GM21528 (cell line): Measurements from ENCODE around the gene IL31.

Source experiments
- ATAC-seq: cut with Tn5 transposase; IDR thresholded peaks from one replicate; pipeline ENCODE4 v1.9.1; 2021; ENCODE audit warnings: mild to moderate bottlenecking, moderate library complexity; ENCODE audit not compliant: unreplicated experiment, low FRiP score

Gene IL31

DNA sequence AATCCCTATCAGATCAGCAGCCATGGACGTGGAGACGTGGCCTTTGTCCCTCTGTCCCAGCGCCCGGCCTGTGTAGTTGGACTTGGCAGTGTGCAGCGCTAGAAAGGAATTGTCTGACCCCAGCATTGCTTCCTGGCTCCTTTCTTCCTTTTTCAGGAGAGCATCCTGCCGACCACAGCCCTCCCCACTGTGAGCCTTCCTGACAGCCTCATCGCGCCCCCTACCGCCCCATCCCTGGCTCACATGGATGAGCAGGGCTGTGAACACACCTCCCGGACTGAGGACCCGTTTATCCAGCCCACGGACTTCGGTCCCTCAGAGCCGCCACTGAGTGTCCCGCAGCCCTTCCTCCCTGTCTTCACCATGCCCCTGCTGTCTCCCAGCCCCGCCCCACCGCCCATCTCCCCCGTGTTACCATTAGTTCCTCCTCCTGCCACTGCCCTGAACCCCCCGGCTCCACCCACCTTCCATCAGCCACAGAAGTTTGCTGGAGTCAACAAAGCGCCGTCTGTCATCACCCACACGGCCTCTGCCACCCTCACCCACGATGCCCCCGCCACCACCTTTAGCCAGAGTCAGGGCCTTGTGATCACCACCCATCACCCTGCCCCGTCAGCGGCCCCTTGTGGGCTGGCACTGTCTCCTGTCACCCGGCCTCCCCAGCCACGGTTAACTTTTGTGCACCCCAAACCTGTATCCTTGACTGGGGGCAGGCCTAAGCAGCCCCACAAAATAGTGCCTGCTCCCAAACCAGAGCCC is 40.6 kb downstream of the IL31 start:
- no peak for ATAC-seq

DNA sequence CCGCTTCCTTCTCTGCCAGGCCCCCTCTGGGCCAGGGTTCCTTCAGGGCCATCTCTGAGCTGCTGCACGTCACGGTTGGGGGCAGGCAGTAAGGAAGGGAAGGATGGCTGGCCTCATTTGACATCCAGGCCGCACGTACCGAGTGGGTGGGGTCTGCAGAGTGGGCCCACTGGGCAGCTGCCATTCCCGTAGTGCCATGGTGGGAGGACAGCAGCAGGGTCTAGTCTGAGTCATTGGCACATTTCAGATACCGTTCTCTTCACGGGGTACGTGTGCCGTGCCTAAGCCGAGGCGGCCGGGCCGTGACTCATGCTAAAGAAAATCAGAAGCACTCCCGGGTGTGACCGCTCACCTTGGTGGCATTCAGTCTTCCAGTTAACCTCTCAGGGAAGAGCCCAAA is 43.9 kb downstream of the IL31 start:
- ATAC-seq = no peak

DNA sequence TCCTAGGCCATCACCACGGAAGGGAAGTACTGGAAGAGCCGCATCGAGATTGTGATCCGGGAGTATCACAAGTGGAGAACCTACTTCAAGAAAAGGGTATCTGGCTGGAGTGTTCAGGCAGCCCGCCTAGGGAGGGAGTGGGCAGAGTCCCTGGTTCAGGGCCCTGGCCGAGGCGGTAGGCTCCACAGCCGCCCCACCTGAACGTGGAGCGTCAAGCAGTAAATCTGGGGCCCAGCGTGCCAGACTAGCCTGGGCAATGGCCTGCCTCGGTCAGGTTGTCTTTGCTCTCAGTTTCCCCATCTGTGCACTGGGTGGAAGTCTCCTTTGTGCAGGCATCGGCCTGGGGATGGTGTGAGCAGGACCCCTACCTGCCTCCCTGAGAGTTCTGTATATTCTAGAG is 44.9 kb downstream of the IL31 start:
- no peak for ATAC-seq

DNA sequence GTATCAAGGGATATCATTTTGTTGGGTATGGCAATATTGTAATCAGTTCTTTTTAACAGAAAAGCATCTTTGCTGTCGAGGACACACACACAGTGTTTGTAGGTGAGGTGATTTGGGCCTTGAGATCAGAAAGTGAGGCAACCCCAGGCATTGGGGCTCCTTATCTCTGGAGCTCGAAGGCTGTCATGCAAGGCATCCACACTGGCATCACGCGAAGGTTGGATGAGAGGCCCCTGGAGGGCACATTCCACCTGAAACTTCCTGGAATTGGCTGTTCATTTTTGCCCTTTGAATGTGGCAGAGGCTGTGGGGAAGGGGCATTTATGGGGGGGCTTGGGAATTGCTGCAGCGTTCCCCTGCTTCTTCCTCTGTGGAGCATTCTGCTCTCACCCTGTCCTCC is 45.5 kb downstream of the IL31 start:
- no peak for ATAC-seq

GRCh38 chr12:122127839-122128238 is 46.2 kb downstream of the IL31 start:
- no peak for ATAC-seq

DNA sequence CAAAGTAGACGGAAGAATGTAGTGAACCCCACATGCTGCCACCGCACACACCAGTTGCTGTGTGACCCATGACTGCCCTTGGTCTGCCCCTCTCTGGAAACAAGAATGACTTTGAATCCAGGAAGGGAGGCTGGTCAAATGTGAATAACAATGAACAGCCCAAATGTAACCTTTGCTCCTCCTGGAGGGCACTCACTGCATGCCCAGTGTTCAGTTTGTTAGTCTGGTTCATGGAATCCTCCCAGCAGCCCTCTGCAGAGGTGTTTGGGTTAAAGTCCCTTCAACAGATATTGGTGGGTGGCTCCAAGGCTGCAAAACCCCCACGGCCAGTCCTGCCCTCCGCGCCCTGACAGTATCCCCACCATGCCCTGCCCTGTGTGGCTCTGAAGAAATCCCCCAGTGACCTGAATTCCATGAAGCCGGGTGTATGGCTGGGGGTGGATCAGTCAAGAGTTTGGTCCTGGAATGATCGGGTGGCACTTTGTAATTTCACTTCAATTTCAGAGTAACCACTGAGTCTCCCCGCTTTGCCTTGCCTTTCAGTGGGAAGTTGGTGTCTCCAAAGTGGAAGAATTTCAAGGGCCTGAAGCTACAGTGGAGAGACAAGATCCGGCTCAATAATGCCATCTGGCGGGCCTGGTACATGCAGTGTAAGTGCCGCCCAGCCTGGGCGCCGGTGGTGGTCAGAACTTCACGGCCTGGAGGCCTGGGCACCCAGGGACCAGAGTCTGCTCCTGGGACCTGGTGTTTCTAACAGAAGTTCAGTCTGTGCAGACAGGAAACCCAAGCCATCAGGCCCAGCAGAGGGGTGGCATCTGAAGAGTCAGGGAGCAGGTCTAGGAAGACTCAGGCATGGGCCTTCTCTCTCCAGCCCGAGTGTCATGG is 47.1 kb downstream of the IL31 start:
- no peak for ATAC-seq

GRCh38 chr12:122126342-122126635 is 47.7 kb downstream of the IL31 start:
- no peak for ATAC-seq

GRCh38 chr12:122125452-122126341 is 48.3 kb downstream of the IL31 start:
- ATAC-seq = no peak

- ATAC-seq = no peak
Measured at GRCh38 chr12:122124370-122124769, 49.7 kb downstream of the IL31 start.

DNA sequence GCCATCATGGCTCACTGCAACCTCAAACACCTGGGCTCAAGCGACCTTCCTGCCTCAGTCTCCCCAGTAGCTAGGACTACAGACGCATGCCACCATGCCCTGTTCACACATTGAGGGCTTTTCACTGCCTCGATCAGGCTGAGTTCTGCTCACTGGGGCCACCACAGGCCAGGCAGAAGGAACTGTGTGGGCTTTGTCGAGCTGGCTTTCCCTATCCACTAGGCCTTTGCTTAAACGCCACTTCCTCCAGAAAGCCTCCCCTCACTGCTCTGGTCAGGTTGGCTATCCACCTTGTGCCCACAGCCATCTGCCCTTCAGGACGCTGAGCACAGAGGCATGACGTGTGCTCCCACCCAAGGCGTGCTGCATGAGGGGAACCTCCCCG is 50.3 kb downstream of the IL31 start:
- no peak for ATAC-seq

DNA sequence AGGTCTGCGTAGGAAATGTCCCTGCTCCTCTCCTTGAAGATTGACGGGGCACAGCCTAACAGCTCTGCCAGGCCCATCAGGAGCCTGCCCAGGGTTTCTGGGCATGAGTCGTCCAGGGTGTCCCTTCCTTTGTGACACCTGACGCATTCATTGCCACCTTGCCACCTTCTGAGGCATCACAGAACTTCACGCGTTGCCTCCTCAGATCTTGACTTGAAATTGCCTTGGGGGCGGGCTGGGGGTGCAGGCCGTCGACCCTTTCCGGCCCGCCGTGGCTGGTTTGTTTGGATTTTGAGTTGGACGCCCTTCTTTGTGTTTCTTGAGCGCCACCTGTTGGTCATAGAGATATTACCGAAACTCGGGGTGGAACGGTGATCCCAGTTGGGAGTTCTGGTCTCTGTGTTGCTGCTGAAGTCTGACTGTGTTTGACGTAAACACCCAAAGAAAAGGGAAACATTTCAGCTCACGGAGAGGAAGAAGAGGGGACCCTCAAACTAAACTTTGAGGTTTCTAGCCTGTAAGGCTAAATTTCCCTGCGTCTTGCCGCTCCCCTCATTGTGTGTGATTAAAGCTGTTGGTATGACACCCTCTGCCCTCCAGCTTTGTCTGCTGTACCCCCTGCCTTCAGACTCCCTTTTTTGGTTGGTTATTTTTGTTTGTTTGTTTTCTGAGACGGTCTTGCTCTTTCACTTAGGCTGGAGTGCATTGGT is 50.8 kb downstream of the IL31 start:
- no peak for ATAC-seq
